ENCODE results near the gene ADORA2A. TPM values are rescaled to one million over a fixed set of nuclear protein-coding genes. Genes with fewer than 3 reads are reported as not detected.

ADORA2A gene
- total RNA-seq, 1 experiment from 2014 or later: 4.0 TPM

- Histone ChIP-seq H3K4me3 (ENCODE audit: low read depth, low read length) (no peak overlapping the region), H3K4me1 (no peaks in the 10 kb centered on the region), H3K27me3 (replicated peaks; ENCODE audit: control insufficient read depth, insufficient read depth, low read length) (no peaks in the 10 kb centered on the region), H3K9me3 (no peaks in the 10 kb centered on the region), H3K36me3 (ENCODE audit: control insufficient read depth, insufficient read depth, low read length) (0 out of 2 replicates have a peak, but pooled peaks cover 1% of the 10 kb centered on the region)
- Mint-ChIP-seq H3K4me1 (ENCODE audit: low read depth, unreplicated experiment) (no peaks in the 10 kb centered on the region), H3K27me3 (ENCODE audit: insufficient read depth, unreplicated experiment) (no peaks in the 10 kb centered on the region), H3K4me3 (ENCODE audit: unreplicated experiment) (no peak overlapping the region), H3K27ac (ENCODE audit: unreplicated experiment) (peak overlapping the region; percentile 66), H3K36me3 (ENCODE audit: insufficient read depth, unreplicated experiment) (peaks cover 46% of the 10 kb centered on the region), H3K9me3 (ENCODE audit: unreplicated experiment) (no peaks in the 10 kb centered on the region)
- intact Hi-C loops (cut with micrococcal nuclease; ENCODE audit: unreplicated experiment): no loop called here
- ChIA-PET POLR2A (no interaction called here), CTCF (no interaction called here)
- TF ChIP-seq CTCF (IDR thresholded peaks at IDR 0.05; ENCODE audit: insufficient read depth in 1 of 2, low read depth in 1 of 2, low read length in 1 of 2, severe bottlenecking in 1 of 2, unreplicated experiment in 1 of 2): no peak
- no TSS peak for BruUV-seq (replicated peaks)
- no peak for DNase-seq
Observed at GRCh38 chr22:24412274-24412673, 15.1 kb upstream of the ADORA2A start.

GRCh38 chr22:24413271-24413670 lies 14.1 kb upstream of the ADORA2A start:
- Histone ChIP-seq H3K27me3 (replicated peaks; ENCODE audit: control insufficient read depth, insufficient read depth, low read length) (no peaks in the 10 kb centered on the region), H3K36me3 (ENCODE audit: control insufficient read depth, insufficient read depth, low read length) (peaks cover 1% of the 10 kb centered on the region; the same call in 1 of the 2 replicates), H3K4me3 (ENCODE audit: low read depth, low read length) (no peak overlapping the region), H3K9me3 (no peaks in the 10 kb centered on the region), H3K4me1 (no peaks in the 10 kb centered on the region)
- Mint-ChIP-seq H3K9me3 (ENCODE audit: unreplicated experiment) (no peaks in the 10 kb centered on the region), H3K27ac (ENCODE audit: unreplicated experiment) (no peak overlapping the region), H3K36me3 (ENCODE audit: insufficient read depth, unreplicated experiment) (peaks cover 45% of the 10 kb centered on the region), H3K4me3 (ENCODE audit: unreplicated experiment) (no peak overlapping the region), H3K4me1 (ENCODE audit: low read depth, unreplicated experiment) (no peaks in the 10 kb centered on the region), H3K27me3 (ENCODE audit: insufficient read depth, unreplicated experiment) (no peaks in the 10 kb centered on the region)
- CTCF ChIA-PET: no interaction called here
- intact Hi-C loops (cut with micrococcal nuclease; ENCODE audit: unreplicated experiment): no loop called here
- BruUV-seq (replicated peaks): no TSS peak
- POLR2A ChIA-PET: no interaction called here
- DNase-seq: no peak
- no peak for TF ChIP-seq CTCF (IDR thresholded peaks at IDR 0.05; ENCODE audit: insufficient read depth in 1 of 2, low read depth in 1 of 2, low read length in 1 of 2, severe bottlenecking in 1 of 2, unreplicated experiment in 1 of 2)

- H3K4me3 ChIP-seq (ENCODE audit: low read depth, low read length): no peak overlapping the region
- ChIA-PET POLR2A (no interaction called here), CTCF (no interaction called here)
- no peaks in the 10 kb centered on the region for H3K27me3 ChIP-seq (replicated peaks; ENCODE audit: control insufficient read depth, insufficient read depth, low read length)
- Mint-ChIP-seq H3K36me3 (ENCODE audit: insufficient read depth, unreplicated experiment) (peaks cover 45% of the 10 kb centered on the region), H3K4me3 (ENCODE audit: unreplicated experiment) (no peak overlapping the region), H3K4me1 (ENCODE audit: low read depth, unreplicated experiment) (no peaks in the 10 kb centered on the region), H3K9me3 (ENCODE audit: unreplicated experiment) (no peaks in the 10 kb centered on the region), H3K27ac (ENCODE audit: unreplicated experiment) (no peak overlapping the region), H3K27me3 (ENCODE audit: insufficient read depth, unreplicated experiment) (no peaks in the 10 kb centered on the region)
- H3K4me1 ChIP-seq: no peaks in the 10 kb centered on the region
- peaks cover 1% of the 10 kb centered on the region; the same call in 1 of the 2 replicates for H3K36me3 ChIP-seq (ENCODE audit: control insufficient read depth, insufficient read depth, low read length)
- no TSS peak for BruUV-seq (replicated peaks)
- intact Hi-C loops (cut with micrococcal nuclease; ENCODE audit: unreplicated experiment): no loop called here
- no peak for DNase-seq
- TF ChIP-seq CTCF (IDR thresholded peaks at IDR 0.05; ENCODE audit: insufficient read depth in 1 of 2, low read depth in 1 of 2, low read length in 1 of 2, severe bottlenecking in 1 of 2, unreplicated experiment in 1 of 2): no peak
- H3K9me3 ChIP-seq: no peaks in the 10 kb centered on the region
Observed at GRCh38 chr22:24413736-24414385, 13.5 kb upstream of the ADORA2A start.

Measured in Caco-2 (cell line).